RWPE1 (cell line): ENCODE data around the gene KCNK5.

Experiments
- CTCF ChIA-PET: fragments of 350-600 bp; sonication (Branson Sonifier 250); formaldehyde crosslinking; extraction: SDS; loops from one replicate; lab custom pipeline; 2021; lab: Yijun Ruan, JAX
- POLR2A ChIA-PET: fragments of 400-600 bp; formaldehyde crosslinking; extraction: SDS; loops from one replicate; lab custom pipeline; 2020; ENCODE audit warnings: antibody characterized with exemption; ENCODE audit not compliant: low non-redundant PET; lab: Yijun Ruan, JAX
- DNase-seq: peaks from one replicate; pipeline ENCODE4 v3.0.0; 2012; ENCODE audit warnings: low spot score
- H3K27ac ChIP-seq: fragments of 450-650 bp; 2 replicates; pipeline ENCODE4 v1.5.1; 2017
- CTCF ChIP-seq: fragments of 450-650 bp; conservative IDR thresholded peaks from 2 replicates; pipeline ENCODE4 v1.5.1; 2017; ENCODE audit warnings: low read depth, mild to moderate bottlenecking

KCNK5 gene

GRCh38 chr6:39189131-39189530 lies 40.1 kb downstream of the KCNK5 start:
- CTCF ChIA-PET = interaction anchor here (1.4 to 1.7 kb wide), 2 partner anchors 11 to 114 kb away, joined by 5 to 6 read pairs; no protein-coding TSS in a partner anchor
- POLR2A ChIA-PET = no interaction called here
- DNase-seq = no peak
- no peak overlapping the region for H3K27ac ChIP-seq
- no peak for TF ChIP-seq CTCF

DNA sequence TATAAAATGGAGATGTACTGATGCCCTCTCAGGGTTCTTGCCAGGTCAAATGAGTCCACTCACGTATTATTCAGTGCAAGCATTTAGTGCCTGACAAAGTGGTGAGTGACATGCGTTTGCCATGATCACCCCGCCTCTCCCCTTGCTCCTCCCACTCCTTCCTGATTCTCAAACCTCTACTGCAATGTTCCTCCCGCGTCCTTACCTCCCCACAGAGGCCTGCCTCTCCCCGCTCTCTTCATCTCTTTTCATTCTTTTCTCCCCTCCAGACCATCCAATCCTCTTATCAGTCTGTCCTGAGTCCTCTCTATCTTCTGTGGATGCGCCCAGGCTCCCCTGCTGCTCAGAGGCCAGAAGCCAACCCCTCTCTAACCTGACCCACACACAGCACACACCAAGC lies 40.7 kb downstream of the KCNK5 start:
- DNase-seq = no peak
- TF ChIP-seq CTCF = no peak
- CTCF ChIA-PET = interaction anchor here (0.7 kb wide), 1 partner anchor 52 kb away, joined by 4 read pairs; no protein-coding TSS in a partner anchor
- POLR2A ChIA-PET = no interaction called here
- no peak overlapping the region for H3K27ac ChIP-seq

DNA sequence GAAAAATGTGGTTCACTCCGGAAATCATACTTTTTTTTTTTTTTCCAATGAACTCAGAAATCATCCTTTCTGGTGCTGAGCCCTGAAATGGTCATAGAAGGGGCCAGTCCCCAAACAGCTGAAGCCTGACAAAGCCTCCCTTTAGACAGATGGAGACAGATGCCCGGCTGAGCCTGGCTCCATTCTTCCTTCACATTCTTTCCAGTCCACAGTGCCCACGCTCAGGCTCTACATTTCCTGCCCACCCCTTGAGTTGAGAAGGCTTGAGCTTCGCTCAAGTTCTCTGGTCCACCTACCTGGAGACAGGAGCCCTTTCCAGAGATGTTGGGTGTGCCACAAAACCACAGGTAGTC lies 41.2 kb downstream of the KCNK5 start:
- H3K27ac ChIP-seq = no peak overlapping the region; the same call in 1 of the 2 replicates
- CTCF ChIA-PET = interaction anchor here (0.7 kb wide), 1 partner anchor 53 kb away, joined by 4 read pairs; no protein-coding TSS in a partner anchor
- no peak for DNase-seq
- POLR2A ChIA-PET = no interaction called here
- no peak for TF ChIP-seq CTCF

DNA sequence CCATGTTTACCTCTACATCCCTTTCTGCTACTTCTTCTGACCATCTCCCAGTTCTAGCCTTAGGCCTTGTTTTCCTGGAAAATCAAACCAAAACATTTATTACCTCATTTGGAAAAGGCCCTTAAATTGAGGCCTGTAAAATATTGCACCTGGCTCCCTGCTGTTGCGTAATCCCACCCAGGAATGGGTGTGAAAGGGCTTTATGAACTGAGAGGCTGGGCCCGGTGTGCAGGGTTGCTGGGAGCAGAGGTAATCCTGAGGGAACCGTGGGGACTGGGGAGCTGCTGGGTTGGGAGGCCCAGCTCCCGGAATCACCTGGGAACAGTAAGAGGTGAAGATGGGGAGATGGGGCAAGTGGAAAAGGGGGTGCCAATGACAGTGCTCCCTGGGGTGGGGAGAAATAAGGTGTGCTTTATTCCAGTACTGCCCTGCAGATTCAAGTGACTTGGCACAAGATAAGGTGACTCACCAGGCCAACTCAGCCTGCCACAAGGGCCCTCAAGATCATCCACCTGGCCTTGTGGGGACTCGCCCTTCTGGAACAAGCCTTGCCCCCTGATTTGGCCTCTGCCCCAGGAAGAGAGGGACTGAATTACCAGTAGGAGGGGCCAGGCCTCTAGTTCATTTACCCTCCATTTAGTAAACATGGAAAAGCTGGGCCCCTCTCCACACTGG lies 44.2 kb downstream of the KCNK5 start:
- no peak for TF ChIP-seq CTCF
- ChIA-PET CTCF (interaction anchor here (0.5 to 1.0 kb wide), 3 partner anchors 10 to 118 kb away, joined by 3 to 5 read pairs (median 4); no protein-coding TSS in a partner anchor), POLR2A (no interaction called here)
- peak overlapping the region; percentile 93 for H3K27ac ChIP-seq
- DNase-seq = peak; percentile 56

DNA sequence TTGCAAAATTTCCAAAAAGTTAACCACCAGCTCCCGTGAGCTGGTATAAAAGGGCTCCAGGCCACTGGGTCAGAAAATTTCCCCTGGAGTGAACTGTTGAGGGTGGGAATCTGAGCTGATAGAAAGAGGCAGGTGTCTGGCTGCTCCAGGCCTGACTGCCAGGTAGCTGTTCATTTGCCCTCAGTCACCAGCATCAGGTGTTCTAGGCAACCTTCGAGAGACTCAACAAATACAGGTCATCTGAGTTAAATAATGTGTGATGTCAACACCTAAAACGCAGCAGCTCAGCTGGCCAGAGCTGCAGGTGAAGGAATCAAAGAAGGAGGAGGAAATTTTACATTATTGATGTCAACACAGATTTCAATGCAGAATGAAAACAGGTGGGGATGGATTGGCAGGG lies 46.7 kb downstream of the KCNK5 start:
- TF ChIP-seq CTCF = no peak
- H3K27ac ChIP-seq = no peak overlapping the region
- POLR2A ChIA-PET = no interaction called here
- CTCF ChIA-PET = interaction anchor here (0.6 to 1.9 kb wide), 3 partner anchors 16 to 128 kb away, joined by 3 to 12 read pairs (median 4); no protein-coding TSS in a partner anchor
- no peak for DNase-seq

DNA sequence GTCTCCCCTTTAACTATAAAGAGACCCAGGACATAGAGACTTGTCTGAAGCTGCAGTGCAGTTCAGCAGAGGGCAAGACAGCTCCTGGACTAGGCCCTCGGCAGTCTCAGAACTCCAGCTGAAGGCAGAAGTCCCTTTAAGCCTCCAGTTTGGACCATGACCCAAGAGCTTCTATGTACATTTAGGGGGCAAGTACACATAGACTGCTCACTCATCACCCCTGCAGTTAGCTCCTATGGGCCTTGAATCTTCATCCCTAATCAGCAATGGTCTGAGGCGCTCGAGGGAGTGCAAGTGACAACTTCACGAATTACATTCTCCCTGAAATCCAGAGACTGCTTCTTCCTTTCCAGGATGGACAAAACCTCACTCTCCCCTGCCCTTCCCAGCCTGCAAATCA lies 47.4 kb downstream of the KCNK5 start:
- no peak overlapping the region for H3K27ac ChIP-seq
- ChIA-PET CTCF (interaction anchor here (0.5 to 1.5 kb wide), 2 partner anchors 37 to 393 kb away, joined by 3 to 4 read pairs; no protein-coding TSS in a partner anchor), POLR2A (no interaction called here)
- no peak for DNase-seq
- TF ChIP-seq CTCF = no peak
